HG03354 (cell line): Measurements from ENCODE around the gene TRMT10A.

ENCODE experiments used
- ATAC-seq: cut with Tn5 transposase; IDR thresholded peaks from one replicate; pipeline ENCODE4 v1.9.1; 2021; ENCODE audit warnings: mild to moderate bottlenecking; ENCODE audit not compliant: unreplicated experiment, poor library complexity, severe bottlenecking

TRMT10A gene

DNA sequence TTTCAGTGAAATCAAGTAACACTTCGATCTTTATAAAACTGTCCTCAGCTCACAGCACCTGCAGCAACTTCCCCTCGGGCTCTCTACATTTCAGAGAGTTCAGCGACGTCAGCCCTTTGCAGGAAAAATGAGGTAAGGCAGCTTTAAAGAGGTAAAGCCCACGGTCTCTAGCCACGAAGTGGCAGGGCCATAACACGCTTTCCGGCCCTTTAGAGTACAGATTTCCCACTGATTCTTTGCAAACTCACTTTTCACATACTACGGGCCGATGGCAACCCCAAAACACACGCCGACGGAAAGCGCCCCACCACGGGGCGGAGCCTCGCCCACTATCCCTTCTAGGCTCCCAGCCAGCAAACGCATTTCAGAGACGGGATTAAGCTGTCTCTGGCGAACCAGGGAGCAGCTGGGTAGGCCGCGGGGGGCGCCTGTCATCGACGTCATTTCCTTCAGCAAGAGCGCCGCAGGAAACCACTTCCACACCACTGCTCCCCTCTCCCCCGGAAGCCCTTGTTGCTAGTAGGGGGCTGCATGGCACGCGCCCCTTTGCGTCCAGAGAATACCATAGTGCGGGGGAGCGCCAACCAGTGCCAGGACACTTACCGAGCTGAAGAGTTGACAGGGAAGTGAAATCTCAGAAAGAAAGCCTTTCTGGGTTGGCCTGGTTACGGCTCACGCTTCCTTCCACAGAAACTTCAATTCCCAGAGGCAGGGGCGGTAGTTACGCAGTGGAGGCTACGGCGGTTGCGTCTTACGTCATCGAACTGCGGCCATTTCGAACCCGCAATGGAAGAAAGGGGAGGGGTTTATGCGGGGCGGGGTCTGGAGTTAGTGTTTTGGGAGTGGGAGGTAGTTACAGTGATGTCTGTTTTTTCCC is at the start of gene TRMT10A:
TSS of gene TRMT10A (minus strand) at position 730 of the 877 bp plus-strand sequence. CDS start 4,701 bp downstream, outside the sequence.
- ATAC-seq: peak; percentile 95

- no peak for ATAC-seq
Observed at GRCh38 chr4:99612704-99613103, 48.9 kb upstream of the TRMT10A start.

DNA sequence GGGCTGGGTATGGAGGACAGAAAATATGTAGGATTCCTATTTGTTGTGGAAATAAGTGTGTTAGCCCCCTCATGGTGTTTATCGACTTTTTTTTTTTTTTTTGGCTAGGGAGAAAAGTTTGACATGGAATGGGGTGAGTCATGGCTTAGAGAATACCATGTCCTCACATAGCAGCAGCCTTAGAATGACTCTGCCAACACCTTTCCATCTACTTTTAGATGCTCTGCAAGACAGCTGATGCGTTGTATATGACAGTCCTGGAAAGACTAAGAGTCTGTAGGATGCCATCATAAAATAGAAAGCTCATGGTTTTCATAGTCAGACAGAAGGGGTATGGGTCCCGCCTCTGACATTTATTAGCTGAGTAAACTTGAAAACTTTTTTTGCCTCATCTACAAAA is 48.4 kb upstream of the TRMT10A start:
- ATAC-seq: no peak

- no peak for ATAC-seq
Observed at GRCh38 chr4:99610605-99611175, 46.9 kb upstream of the TRMT10A start.

- no peak for ATAC-seq
Observed at GRCh38 chr4:99608417-99608816, 44.6 kb upstream of the TRMT10A start.

- no peak for ATAC-seq
Observed at GRCh38 chr4:99606716-99607115, 42.9 kb upstream of the TRMT10A start.

GRCh38 chr4:99594818-99595217 is 31.0 kb upstream of the TRMT10A start:
- ATAC-seq: peak; percentile 51

- ATAC-seq: peak; percentile 82
Observed at GRCh38 chr4:99593781-99594641, 30.2 kb upstream of the TRMT10A start.

GRCh38 chr4:99591757-99592156 is 27.9 kb upstream of the TRMT10A start:
- ATAC-seq: no peak

- no peak for ATAC-seq
Observed at GRCh38 chr4:99587803-99588202, 24.0 kb upstream of the TRMT10A start.

GRCh38 chr4:99587309-99587708 is 23.5 kb upstream of the TRMT10A start:
- no peak for ATAC-seq

DNA sequence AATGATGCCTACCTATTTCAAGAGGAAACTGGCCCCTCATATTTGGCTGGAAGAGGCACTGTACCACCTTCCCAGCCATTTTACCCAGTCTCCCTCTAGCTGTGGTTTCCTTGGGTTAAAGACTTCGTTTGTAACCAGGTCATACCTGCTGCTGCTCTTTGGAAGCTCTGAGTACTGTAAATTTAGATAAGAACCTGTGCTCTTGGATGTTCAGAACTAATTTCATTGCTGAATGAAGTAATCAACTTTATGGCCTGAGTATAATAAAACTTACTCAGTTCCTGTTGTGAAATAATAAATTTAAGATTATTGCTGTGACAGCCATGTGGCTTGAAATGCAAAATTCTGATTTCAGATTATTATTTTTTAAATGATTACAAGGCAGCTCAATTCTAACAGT is 23.0 kb upstream of the TRMT10A start:
- no peak for ATAC-seq

DNA sequence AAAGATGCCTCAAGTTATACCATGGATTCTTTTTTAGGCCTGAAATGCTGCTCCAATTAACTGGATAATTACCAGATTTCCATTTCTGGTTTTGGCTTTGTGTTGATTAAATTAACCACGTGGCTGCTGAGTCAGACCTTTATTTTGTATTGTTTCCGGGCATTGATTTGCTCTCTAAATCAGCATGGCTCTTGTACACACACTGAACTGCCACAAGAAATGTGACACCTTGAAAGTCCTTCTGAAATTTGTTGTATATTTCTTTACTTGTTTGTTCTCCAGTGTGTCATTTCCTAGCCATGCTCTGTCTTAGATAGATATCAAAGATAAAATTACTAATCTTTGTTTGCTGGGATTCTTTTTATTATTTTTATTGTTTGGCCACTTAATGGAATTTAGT is 22.5 kb upstream of the TRMT10A start:
- no peak for ATAC-seq

DNA sequence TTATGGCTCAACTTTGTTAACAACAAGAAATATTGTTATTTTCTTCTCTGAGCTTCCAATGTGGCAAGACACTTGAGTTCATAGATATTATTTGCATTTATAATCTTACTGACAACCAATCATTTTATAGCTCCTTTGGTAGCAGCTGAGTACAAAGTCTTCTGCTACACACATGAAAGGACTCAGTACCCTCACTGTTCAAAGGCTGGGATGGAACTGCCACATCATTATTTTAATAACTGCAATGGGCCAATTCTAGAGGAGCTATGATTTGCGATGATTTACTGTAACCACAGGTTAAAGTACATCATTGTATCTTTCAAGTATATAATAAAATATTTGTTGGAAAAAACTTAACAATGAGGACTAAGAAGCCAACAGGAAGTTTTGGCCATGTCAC is 21.7 kb upstream of the TRMT10A start:
- ATAC-seq: no peak

- no peak for ATAC-seq
Observed at GRCh38 chr4:99578714-99579113, 14.9 kb upstream of the TRMT10A start.

DNA sequence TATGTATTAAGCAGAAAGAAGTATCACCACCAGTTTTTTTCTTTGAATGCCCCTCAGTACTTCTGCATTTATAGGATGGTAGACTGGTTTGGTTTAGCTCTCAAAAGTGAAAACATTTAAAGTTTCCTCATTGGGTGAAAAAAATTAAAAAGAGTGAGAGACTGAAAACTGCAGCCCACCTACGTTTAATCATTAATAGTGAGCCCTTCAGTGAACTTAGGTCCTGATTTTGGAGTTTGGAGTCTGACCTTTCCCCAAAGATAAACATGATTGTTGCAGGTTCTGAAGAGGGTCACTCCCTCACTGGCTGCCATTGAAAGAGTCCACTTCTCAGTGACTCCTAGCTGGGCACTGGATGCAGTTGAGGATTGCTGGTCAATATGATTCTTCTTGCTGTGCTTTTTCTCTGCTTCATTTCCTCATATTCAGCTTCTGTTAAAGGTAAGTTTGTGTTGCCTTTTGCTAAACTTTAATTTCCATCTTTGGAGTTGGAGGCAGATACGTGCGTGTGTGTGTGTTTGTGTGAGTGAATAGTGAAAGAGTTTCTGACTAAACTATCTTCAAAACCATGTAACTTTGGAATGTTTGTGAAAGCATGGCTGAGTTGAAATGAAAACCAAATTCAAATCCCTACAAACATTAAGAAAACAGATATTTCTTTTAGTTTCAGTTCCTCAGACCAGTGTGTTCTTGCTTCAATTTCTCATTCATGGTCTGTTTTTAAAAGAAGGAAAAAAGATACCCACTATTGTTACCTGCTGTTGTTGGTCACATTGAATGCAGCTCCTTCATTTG is 10.9 kb upstream of the TRMT10A start, which contains the start of gene MTTP:
TSS of gene MTTP (plus strand) at position 295 of the 795 bp plus-strand sequence. CDS start at position 381, 86 bp downstream.
- ATAC-seq: peak; percentile 85

GRCh38 chr4:99573735-99574368 is 10.0 kb upstream of the TRMT10A start:
- no peak for ATAC-seq

- ATAC-seq: no peak
Observed at GRCh38 chr4:99572527-99573240, 8.8 kb upstream of the TRMT10A start.
